H7 (cell line): ENCODE results near the gene CAPN5. TPM values are rescaled to one million over a fixed set of nuclear protein-coding genes. Genes with fewer than 3 reads are reported as not detected.

ENCODE experiments used
- total RNA-seq: library from RNA; depleted of rRNA; stranded (reverse); fragments of >200 nt; shearing (Covaris generic); gene quantifications from 2 replicates; pipeline ENCODE4 v1.2.3, GENCODE V29; 2014; rRNA removed

Gene CAPN5
- total RNA-seq, 1 experiment from 2014 or later = 16.3 TPM

Other genes starting within 250 kb of the CAPN5 start
- gene ACER3, start 206.1 kb upstream of the CAPN5 start, total RNA-seq = 6.3 and 8.1 TPM in 2 replicates
- 0.07 TPM in 1 of 2 replicates, not detected in the other for gene B3GNT6, start 32.6 kb upstream of the CAPN5 start, total RNA-seq
- not detected in 2 replicates for gene OMP, start 35.9 kb downstream of the CAPN5 start, total RNA-seq
- gene MYO7A, start 61.3 kb downstream of the CAPN5 start, total RNA-seq = 1.8 and 2.2 TPM in 2 replicates
- gene GDPD4, start 234.7 kb downstream of the CAPN5 start, total RNA-seq = not detected in 2 replicates